ENCODE data around the gene SOWAHC. TPM values are rescaled to one million over a fixed set of nuclear protein-coding genes. Genes with fewer than 3 reads are reported as not detected.

Gene SOWAHC
- total and polyA plus RNA-seq, 2 of the 13 experiments (the other 11 are each of a cell fraction or from before 2014, with no cell fraction given): 21.2 to 22.5 TPM

GRCh38 chr2:109644571-109645275 is 30.6 kb downstream of the SOWAHC start (continued):
- TF ChIP-seq RFXAP (CRISPR knock-in tag; IDR thresholded peaks at IDR 0.05; ENCODE audit: borderline replicate concordance) (peak; percentile 95), MEF2D (CRISPR knock-in tag; IDR thresholded peaks at IDR 0.05) (peak; percentile 98), PITX1 (CRISPR knock-in tag; IDR thresholded peaks at IDR 0.05) (peak; percentile 99), SRSF9 (IDR thresholded peaks at IDR 0.05; ENCODE audit: borderline replicate concordance, insufficient read depth, low read depth, low read length, poor library complexity, severe bottlenecking) (no peak), ZNF24 (IDR thresholded peaks at IDR 0.05) (peak; percentile 68; the same call in 1 of the 2 replicates), TBX3 (IDR thresholded peaks at IDR 0.05; ENCODE audit: borderline replicate concordance) (peak; percentile 95), E2F2 (CRISPR knock-in tag; IDR thresholded peaks at IDR 0.05; ENCODE audit: borderline replicate concordance) (no peak), ZNF281 (CRISPR knock-in tag; IDR thresholded peaks at IDR 0.05; ENCODE audit: borderline replicate concordance) (peak; percentile 93), ZNF615 (CRISPR knock-in tag; IDR thresholded peaks at IDR 0.05; ENCODE audit: borderline replicate concordance) (peak; percentile 57; the same call in 1 of the 2 replicates), KDM3A (CRISPR knock-in tag; IDR thresholded peaks at IDR 0.05; ENCODE audit: low read depth) (peak; percentile 91), PHF8 (CRISPR knock-in tag; IDR thresholded peaks at IDR 0.05) (no peak; the same call in none of the 2 replicates), SIX1 (CRISPR knock-in tag; IDR thresholded peaks at IDR 0.05; ENCODE audit: borderline replicate concordance) (peak; percentile 95), E2F1 (CRISPR knock-in tag; IDR thresholded peaks at IDR 0.05) (peak; percentile 88), ZNF564 (CRISPR knock-in tag; IDR thresholded peaks at IDR 0.05) (peak; percentile 82), NR1H2 (CRISPR knock-in tag; IDR thresholded peaks at IDR 0.05; ENCODE audit: borderline replicate concordance, low read depth) (peak; percentile 53; the same call in 1 of the 2 replicates), ZHX1 (CRISPR knock-in tag; IDR thresholded peaks at IDR 0.05; ENCODE audit: low read depth) (no peak), U2AF2 (IDR thresholded peaks at IDR 0.05; ENCODE audit: low read depth, low read length) (no peak), NFIB (CRISPR knock-in tag; IDR thresholded peaks at IDR 0.05; ENCODE audit: borderline replicate concordance) (no peak), DR1 (CRISPR knock-in tag; IDR thresholded peaks at IDR 0.05) (peak; percentile 94)
